Esophagus squamous epithelium (tissue), 4 donors: Measurements from ENCODE around the gene GCNT2.

Experiments used
- POLR2A ChIP-seq, 4 donors: fragments of 450-650 bp; IDR thresholded peaks; one replicate each; pipeline ENCODE4 v1.6.1; 2017; ENCODE audit warnings: antibody characterized with exemption in 4 of 4, mild to moderate bottlenecking in 4 of 4, moderate library complexity in 3 of 4
- TF ChIP-seq, protein P1 (sequence below), 6 experiments: fragments of 450-650 bp in 4 of 6; fragments of 200-600 bp in 2 of 6; sonication (generic) in 2 of 6; IDR thresholded peaks; one replicate each; pipeline ENCODE4 v1.5.1; 2016 to 2019; ENCODE audit warnings: antibody characterized with exemption in 6 of 6, mild to moderate bottlenecking in 4 of 6, moderate library complexity in 4 of 6

DNA sequence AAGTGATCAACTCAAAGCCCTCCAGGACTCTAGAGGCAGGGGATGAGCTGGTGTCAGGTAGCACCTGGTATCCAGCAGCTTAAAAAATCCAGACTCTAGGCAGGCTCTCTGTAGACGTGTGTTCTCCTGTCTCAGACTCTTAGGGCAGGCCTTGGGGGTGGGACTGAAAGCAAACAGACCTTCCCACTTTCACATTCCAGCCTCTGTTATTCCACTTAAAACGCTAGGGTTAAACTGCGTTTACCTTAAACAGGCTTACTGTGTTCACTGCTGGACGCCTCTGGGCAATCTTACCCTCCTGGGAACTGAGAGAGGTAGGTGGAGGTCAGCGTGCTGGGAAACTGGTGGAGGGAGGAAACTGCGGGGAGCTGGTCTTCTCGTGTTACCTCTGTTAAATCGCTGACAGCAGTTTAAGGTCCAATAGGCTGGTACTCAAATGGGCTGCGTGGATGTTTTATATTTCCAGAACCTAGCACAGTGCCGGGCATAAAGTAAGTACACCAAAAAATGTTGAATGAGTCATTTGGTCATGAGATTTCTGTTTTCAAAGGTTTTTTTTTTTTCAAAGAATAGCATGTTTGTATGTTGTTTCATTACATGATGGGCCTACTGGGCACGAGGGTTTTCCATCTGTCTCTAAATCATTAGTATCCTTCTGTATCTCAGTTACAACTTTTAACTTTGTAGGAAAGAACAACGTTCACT, at the start of gene GCNT2:
- TF ChIP-seq, protein P1, sequence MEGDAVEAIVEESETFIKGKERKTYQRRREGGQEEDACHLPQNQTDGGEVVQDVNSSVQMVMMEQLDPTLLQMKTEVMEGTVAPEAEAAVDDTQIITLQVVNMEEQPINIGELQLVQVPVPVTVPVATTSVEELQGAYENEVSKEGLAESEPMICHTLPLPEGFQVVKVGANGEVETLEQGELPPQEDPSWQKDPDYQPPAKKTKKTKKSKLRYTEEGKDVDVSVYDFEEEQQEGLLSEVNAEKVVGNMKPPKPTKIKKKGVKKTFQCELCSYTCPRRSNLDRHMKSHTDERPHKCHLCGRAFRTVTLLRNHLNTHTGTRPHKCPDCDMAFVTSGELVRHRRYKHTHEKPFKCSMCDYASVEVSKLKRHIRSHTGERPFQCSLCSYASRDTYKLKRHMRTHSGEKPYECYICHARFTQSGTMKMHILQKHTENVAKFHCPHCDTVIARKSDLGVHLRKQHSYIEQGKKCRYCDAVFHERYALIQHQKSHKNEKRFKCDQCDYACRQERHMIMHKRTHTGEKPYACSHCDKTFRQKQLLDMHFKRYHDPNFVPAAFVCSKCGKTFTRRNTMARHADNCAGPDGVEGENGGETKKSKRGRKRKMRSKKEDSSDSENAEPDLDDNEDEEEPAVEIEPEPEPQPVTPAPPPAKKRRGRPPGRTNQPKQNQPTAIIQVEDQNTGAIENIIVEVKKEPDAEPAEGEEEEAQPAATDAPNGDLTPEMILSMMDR (IDR thresholded peaks at IDR 0.05) = no peak
- peak in 1 of 4 donors; percentile 34 for TF ChIP-seq POLR2A (IDR thresholded peaks at IDR 0.05)
